Tibial artery (tissue), 4 donors: ENCODE results near the gene AP3B2.

Experiments
- DNase-seq, 2 donors: peaks; one replicate each; pipeline ENCODE4 v3.0.0-alpha.2; 2019
- H3K27ac ChIP-seq, 2 donors: fragments of 200-600 bp; sonication (generic) in 1 of 2; 1 replicate in 1 of 2; 2 replicates in 1 of 2; pipeline ENCODE4 v1.5.1; 2018 to 2019; ENCODE audit warnings: mild to moderate bottlenecking in 1 of 2
- H3K27me3 ChIP-seq, 2 donors: fragments of 200-600 bp; sonication (generic) in 1 of 2; one replicate each; pipeline versions ENCODE4 v1.5.1 to v1.6.0; 2016 to 2019
- H3K36me3 ChIP-seq, 3 donors: fragments of 200-600 bp; sonication (generic) in 2 of 3; one replicate each; pipeline ENCODE4 v1.5.1; 2016 to 2019; ENCODE audit warnings: mild to moderate bottlenecking in 2 of 3
- H3K4me1 ChIP-seq, 4 donors: fragments of 200-600 bp; sonication (generic) in 2 of 4; 1 replicate in 3 of 4; 2 replicates in 1 of 4; pipeline ENCODE4 v1.5.1; 2016 to 2019
- H3K4me3 ChIP-seq, 2 donors: fragments of 200-600 bp; sonication (generic) in 1 of 2; 1 replicate in 1 of 2; 2 replicates in 1 of 2; pipeline ENCODE4 v1.5.1; 2018 to 2019; ENCODE audit warnings: mild to moderate bottlenecking in 2 of 2
- H3K9me3 ChIP-seq, 3 donors: fragments of 200-600 bp; sonication (generic) in 1 of 3; one replicate each; pipeline ENCODE4 v1.5.1; 2016 to 2019
- CTCF ChIP-seq, 2 experiments: fragments of 200-600 bp in 1 of 2; fragments of 450-650 bp in 1 of 2; IDR thresholded peaks; one replicate each; pipeline ENCODE4 v1.5.1; 2017 to 2019; ENCODE audit warnings: antibody characterized with exemption in 2 of 2, mild to moderate bottlenecking in 1 of 2, moderate library complexity in 1 of 2
- intact Hi-C: fragments of 100-400 bp; cut with DNase I; formaldehyde crosslinking; loops from one replicate; pipeline ENCODE4 v1.15.0; 2023; ENCODE audit warnings: low total_unique reads

Gene AP3B2

GRCh38 chr15:82689147-82689546, 20.5 kb downstream of the AP3B2 start:
- no peak for TF ChIP-seq CTCF (IDR thresholded peaks at IDR 0.05)
- Histone ChIP-seq H3K4me3 (no peak overlapping the region), H3K36me3 (no peaks in the 10 kb centered on the region), H3K9me3 (no peaks in the 10 kb centered on the region), H3K27ac (no peak overlapping the region), H3K4me1 (no peaks in the 10 kb centered on the region), H3K27me3 (no peaks in the 10 kb centered on the region)
- intact Hi-C loops = no loop called here
- DNase-seq = no peak

- no peak for TF ChIP-seq CTCF (IDR thresholded peaks at IDR 0.05)
- no peaks in the 10 kb centered on the region for H3K36me3 ChIP-seq
- H3K9me3 ChIP-seq = no peaks in the 10 kb centered on the region
- intact Hi-C loops = no loop called here
- no peaks in the 10 kb centered on the region for H3K27me3 ChIP-seq
- no peak for DNase-seq
- H3K4me1 ChIP-seq = no peaks in the 10 kb centered on the region
- no peak overlapping the region for H3K4me3 ChIP-seq
- no peak overlapping the region for H3K27ac ChIP-seq
Observed at GRCh38 chr15:82688691-82689090, 21.0 kb downstream of the AP3B2 start.

GRCh38 chr15:82681371-82681770, 28.3 kb downstream of the AP3B2 start:
- Histone ChIP-seq H3K27me3 (peaks cover 0 to 32% of the 10 kb centered on the region in 2 donors), H3K36me3 (no peaks in the 10 kb centered on the region), H3K4me1 (peaks cover 0 to 10% (median 6%) of the 10 kb centered on the region in 4 donors), H3K4me3 (no peak overlapping the region), H3K9me3 (no peaks in the 10 kb centered on the region), H3K27ac (no peak overlapping the region)
- intact Hi-C loops = no loop called here
- no peak for TF ChIP-seq CTCF (IDR thresholded peaks at IDR 0.05)
- DNase-seq = peak in 1 of 2 donors; percentile 32

GRCh38 chr15:82680200-82681102, 29.2 kb downstream of the AP3B2 start:
- peak in 1 of 2 donors; percentile 57 for DNase-seq
- intact Hi-C loops = no loop called here

GRCh38 chr15:82679626-82680199, 30.0 kb downstream of the AP3B2 start:
- Histone ChIP-seq H3K4me3 (no peak overlapping the region), H3K36me3 (no peaks in the 10 kb centered on the region), H3K27ac (no peak overlapping the region), H3K4me1 (peaks cover 0 to 10% (median 6%) of the 10 kb centered on the region in 4 donors), H3K9me3 (no peaks in the 10 kb centered on the region), H3K27me3 (peaks cover 0 to 32% of the 10 kb centered on the region in 2 donors)
- no peak for TF ChIP-seq CTCF (IDR thresholded peaks at IDR 0.05)
- intact Hi-C loops = no loop called here
- DNase-seq = peak in 1 of 2 donors; percentile 56

More at GRCh38 chr15:82680200-82681102, 29.2 kb downstream of the AP3B2 start:
- Histone ChIP-seq H3K27me3 (peaks cover 0 to 32% of the 10 kb centered on the region in 2 donors), H3K27ac (no peak overlapping the region), H3K36me3 (no peaks in the 10 kb centered on the region), H3K9me3 (no peaks in the 10 kb centered on the region), H3K4me1 (peaks cover 0 to 10% (median 6%) of the 10 kb centered on the region in 4 donors), H3K4me3 (no peak overlapping the region)
- TF ChIP-seq CTCF (IDR thresholded peaks at IDR 0.05) = no peak
